ENCODE measurements around the gene EEPD1.

EEPD1 gene

GRCh38 chr7:36244429-36244828, 91.4 kb downstream of the EEPD1 start:
- Histone ChIP-seq H3K79me1 (ENCODE audit: low read length) (no peaks in the 10 kb centered on the region), H3K27ac (ENCODE audit: low read depth, low read length) (no peak overlapping the region), H3K9ac (ENCODE audit: low read length) (no peak overlapping the region), H4K91ac (ENCODE audit: low read depth, low read length) (no peak overlapping the region), H4K12ac (ENCODE audit: low read depth, low read length) (no peak overlapping the region), H2BK12ac (ENCODE audit: low read length) (no peak overlapping the region), H3K9me3 (ENCODE audit: insufficient read depth, low read depth, low read length) (no peaks in the 10 kb centered on the region), H4K8ac (ENCODE audit: low read depth, low read length) (no peak overlapping the region), H3K14ac (ENCODE audit: low read length) (no peak overlapping the region), H2AK5ac (ENCODE audit: low read length) (no peak overlapping the region), H3K36me3 (ENCODE audit: control insufficient read depth in 1 of 2, insufficient read depth in 2 of 2, low read length in 2 of 2) (no peaks in the 10 kb centered on the region), H3K18ac (ENCODE audit: low read length) (no peak overlapping the region), H3K4ac (ENCODE audit: low read depth, low read length) (no peak overlapping the region), H3K4me1 (ENCODE audit: control insufficient read depth in 1 of 2, insufficient read depth in 2 of 2, low read length in 2 of 2) (no peaks in the 10 kb centered on the region), H3K4me3 (ENCODE audit: low read depth, low read length) (no peak overlapping the region), H2AFZ (ENCODE audit: insufficient read depth, low read length, poor library complexity) (no peak overlapping the region), H3K23ac (ENCODE audit: low read length) (no peak overlapping the region), H2BK5ac (ENCODE audit: low read depth, low read length, poor library complexity) (no peak overlapping the region), H3K27me3 (ENCODE audit: insufficient read depth, low read length) (no peaks in the 10 kb centered on the region), H3K4me2 (ENCODE audit: low read length) (no peak overlapping the region), H2BK120ac (ENCODE audit: insufficient read depth, low read length, poor library complexity) (no peak overlapping the region), H3K79me2 (ENCODE audit: control insufficient read depth, insufficient read depth, low read length, poor library complexity) (no peaks in the 10 kb centered on the region)
- DNase-seq, result no peak
- WGBS (ENCODE audit: extremely low coverage, insufficient coverage, insufficient read length), result no CpG with 5 or more reads among the region's 5 CpGs

GRCh38 chr7:36245684-36246299, 92.7 kb downstream of the EEPD1 start:
- no peak overlapping the region for H2BK120ac ChIP-seq (ENCODE audit: insufficient read depth, low read length, poor library complexity)
- no peak overlapping the region for H3K27ac ChIP-seq (ENCODE audit: low read depth, low read length)
- WGBS (ENCODE audit: extremely low coverage, insufficient coverage, insufficient read length), result no CpG with 5 or more reads among the region's 4 CpGs
- no peaks in the 10 kb centered on the region for H3K9me3 ChIP-seq (ENCODE audit: insufficient read depth, low read depth, low read length)
- H3K36me3 ChIP-seq (ENCODE audit: control insufficient read depth in 1 of 2, insufficient read depth in 2 of 2, low read length in 2 of 2), result no peaks in the 10 kb centered on the region
- no peaks in the 10 kb centered on the region for H3K4me1 ChIP-seq (ENCODE audit: control insufficient read depth in 1 of 2, insufficient read depth in 2 of 2, low read length in 2 of 2)
- H3K18ac ChIP-seq (ENCODE audit: low read length), result no peak overlapping the region
- no peak overlapping the region for H4K91ac ChIP-seq (ENCODE audit: low read depth, low read length)
- H3K79me2 ChIP-seq (ENCODE audit: control insufficient read depth, insufficient read depth, low read length, poor library complexity), result no peaks in the 10 kb centered on the region
- no peak overlapping the region for H4K8ac ChIP-seq (ENCODE audit: low read depth, low read length)
- H2AFZ ChIP-seq (ENCODE audit: insufficient read depth, low read length, poor library complexity), result no peak overlapping the region
- H3K14ac ChIP-seq (ENCODE audit: low read length), result no peak overlapping the region
- H2AK5ac ChIP-seq (ENCODE audit: low read length), result no peak overlapping the region
- H3K4me3 ChIP-seq (ENCODE audit: low read depth, low read length), result no peak overlapping the region
- H3K9ac ChIP-seq (ENCODE audit: low read length), result no peak overlapping the region
- H3K4ac ChIP-seq (ENCODE audit: low read depth, low read length), result no peak overlapping the region
- H3K23ac ChIP-seq (ENCODE audit: low read length), result no peak overlapping the region
- no peak overlapping the region for H3K4me2 ChIP-seq (ENCODE audit: low read length)
- H3K27me3 ChIP-seq (ENCODE audit: insufficient read depth, low read length), result no peaks in the 10 kb centered on the region
- DNase-seq, result no peak
- no peak overlapping the region for H4K12ac ChIP-seq (ENCODE audit: low read depth, low read length)
- H2BK5ac ChIP-seq (ENCODE audit: low read depth, low read length, poor library complexity), result no peak overlapping the region
- no peaks in the 10 kb centered on the region for H3K79me1 ChIP-seq (ENCODE audit: low read length)
- no peak overlapping the region for H2BK12ac ChIP-seq (ENCODE audit: low read length)

GRCh38 chr7:36249091-36249490, 96.0 kb downstream of the EEPD1 start:
- Histone ChIP-seq H3K9me3 (ENCODE audit: insufficient read depth, low read depth, low read length) (no peaks in the 10 kb centered on the region), H2AK5ac (ENCODE audit: low read length) (no peak overlapping the region), H3K27ac (ENCODE audit: low read depth, low read length) (no peak overlapping the region), H3K79me1 (ENCODE audit: low read length) (no peaks in the 10 kb centered on the region), H2BK5ac (ENCODE audit: low read depth, low read length, poor library complexity) (no peak overlapping the region), H3K4ac (ENCODE audit: low read depth, low read length) (no peak overlapping the region), H3K23ac (ENCODE audit: low read length) (no peak overlapping the region), H3K14ac (ENCODE audit: low read length) (no peak overlapping the region), H4K8ac (ENCODE audit: low read depth, low read length) (no peak overlapping the region), H3K9ac (ENCODE audit: low read length) (no peak overlapping the region), H3K18ac (ENCODE audit: low read length) (no peak overlapping the region), H3K4me1 (ENCODE audit: control insufficient read depth in 1 of 2, insufficient read depth in 2 of 2, low read length in 2 of 2) (no peaks in the 10 kb centered on the region), H3K36me3 (ENCODE audit: control insufficient read depth in 1 of 2, insufficient read depth in 2 of 2, low read length in 2 of 2) (no peaks in the 10 kb centered on the region), H4K12ac (ENCODE audit: low read depth, low read length) (no peak overlapping the region), H2BK12ac (ENCODE audit: low read length) (no peak overlapping the region), H3K4me3 (ENCODE audit: low read depth, low read length) (no peak overlapping the region), H3K4me2 (ENCODE audit: low read length) (no peak overlapping the region), H2BK120ac (ENCODE audit: insufficient read depth, low read length, poor library complexity) (no peak overlapping the region), H2AFZ (ENCODE audit: insufficient read depth, low read length, poor library complexity) (no peak overlapping the region), H3K27me3 (ENCODE audit: insufficient read depth, low read length) (no peaks in the 10 kb centered on the region), H3K79me2 (ENCODE audit: control insufficient read depth, insufficient read depth, low read length, poor library complexity) (no peaks in the 10 kb centered on the region), H4K91ac (ENCODE audit: low read depth, low read length) (no peak overlapping the region)
- no CpG with 5 or more reads among the region's 5 CpGs for WGBS (ENCODE audit: extremely low coverage, insufficient coverage, insufficient read length)
- peak; percentile 59 to 78 for DNase-seq

GRCh38 chr7:36253699-36254098, 100.6 kb downstream of the EEPD1 start:
- no peak overlapping the region for H2AK5ac ChIP-seq (ENCODE audit: low read length)
- no peak overlapping the region for H3K14ac ChIP-seq (ENCODE audit: low read length)
- no peak overlapping the region for H2BK5ac ChIP-seq (ENCODE audit: low read depth, low read length, poor library complexity)
- no peak overlapping the region for H3K9ac ChIP-seq (ENCODE audit: low read length)
- no peaks in the 10 kb centered on the region for H3K79me2 ChIP-seq (ENCODE audit: control insufficient read depth, insufficient read depth, low read length, poor library complexity)
- no peak for DNase-seq
- no peaks in the 10 kb centered on the region for H3K79me1 ChIP-seq (ENCODE audit: low read length)
- H2BK12ac ChIP-seq (ENCODE audit: low read length), result no peak overlapping the region
- no peak overlapping the region for H2AFZ ChIP-seq (ENCODE audit: insufficient read depth, low read length, poor library complexity)
- no peak overlapping the region for H3K4me3 ChIP-seq (ENCODE audit: low read depth, low read length)
- no peak overlapping the region for H3K27ac ChIP-seq (ENCODE audit: low read depth, low read length)
- H2BK120ac ChIP-seq (ENCODE audit: insufficient read depth, low read length, poor library complexity), result no peak overlapping the region
- no peaks in the 10 kb centered on the region for H3K27me3 ChIP-seq (ENCODE audit: insufficient read depth, low read length)
- H3K9me3 ChIP-seq (ENCODE audit: insufficient read depth, low read depth, low read length), result no peaks in the 10 kb centered on the region
- H4K91ac ChIP-seq (ENCODE audit: low read depth, low read length), result no peak overlapping the region
- H3K4me2 ChIP-seq (ENCODE audit: low read length), result no peak overlapping the region
- H3K36me3 ChIP-seq (ENCODE audit: control insufficient read depth in 1 of 2, insufficient read depth in 2 of 2, low read length in 2 of 2), result no peaks in the 10 kb centered on the region
- H3K18ac ChIP-seq (ENCODE audit: low read length), result no peak overlapping the region
- WGBS (ENCODE audit: extremely low coverage, insufficient coverage, insufficient read length), result no CpG with 5 or more reads among the region's 1 CpG
- no peak overlapping the region for H4K12ac ChIP-seq (ENCODE audit: low read depth, low read length)
- no peak overlapping the region for H3K23ac ChIP-seq (ENCODE audit: low read length)
- H3K4me1 ChIP-seq (ENCODE audit: control insufficient read depth in 1 of 2, insufficient read depth in 2 of 2, low read length in 2 of 2), result peaks cover 0 to 4% of the 10 kb centered on the region in 2 experiments
- no peak overlapping the region for H3K4ac ChIP-seq (ENCODE audit: low read depth, low read length)
- H4K8ac ChIP-seq (ENCODE audit: low read depth, low read length), result no peak overlapping the region

Data from trophoblast cell (in vitro differentiated cells and primary cell).